Measurements from ENCODE around the gene RWDD3.

RWDD3 gene

GRCh38 chr1:95226781-95227660 lies 7.0 kb upstream of the RWDD3 start:
- no peak for DNase-seq (ENCODE audit: low read depth, low spot score)
- H3K4me3 ChIP-seq (ENCODE audit: low read depth, low read length): no peak overlapping the region
- TF ChIP-seq CTCF (IDR thresholded peaks at IDR 0.05; ENCODE audit: low read depth, low read length): no peak
- in situ Hi-C loops (cut with HindIII; ENCODE audit: low sequenced_read_pairs): no loop called here

- H3K4me3 ChIP-seq (ENCODE audit: low read depth, low read length): no peak overlapping the region
- in situ Hi-C loops (cut with HindIII; ENCODE audit: low sequenced_read_pairs): no loop called here
- TF ChIP-seq CTCF (IDR thresholded peaks at IDR 0.05; ENCODE audit: low read depth, low read length): no peak
- DNase-seq (ENCODE audit: low read depth, low spot score): peak; percentile 45
Observed at GRCh38 chr1:95229037-95229436, 5.0 kb upstream of the RWDD3 start.

- H3K4me3 ChIP-seq (ENCODE audit: low read depth, low read length): no peak overlapping the region
- TF ChIP-seq CTCF (IDR thresholded peaks at IDR 0.05; ENCODE audit: low read depth, low read length): no peak
- DNase-seq (ENCODE audit: low read depth, low spot score): no peak
- in situ Hi-C loops (cut with HindIII; ENCODE audit: low sequenced_read_pairs): no loop called here
Observed at GRCh38 chr1:95229706-95230105, 4.3 kb upstream of the RWDD3 start.

GRCh38 chr1:95230256-95230655 lies 3.8 kb upstream of the RWDD3 start:
- H3K4me3 ChIP-seq (ENCODE audit: low read depth, low read length): no peak overlapping the region
- DNase-seq (ENCODE audit: low read depth, low spot score): no peak
- TF ChIP-seq CTCF (IDR thresholded peaks at IDR 0.05; ENCODE audit: low read depth, low read length): no peak
- in situ Hi-C loops (cut with HindIII; ENCODE audit: low sequenced_read_pairs): no loop called here

GRCh38 chr1:95230768-95231191 lies 3.2 kb upstream of the RWDD3 start:
- in situ Hi-C loops (cut with HindIII; ENCODE audit: low sequenced_read_pairs): no loop called here
- TF ChIP-seq CTCF (IDR thresholded peaks at IDR 0.05; ENCODE audit: low read depth, low read length): no peak

GRCh38 chr1:95232646-95233318 lies 1.2 kb upstream of the RWDD3 start:
- DNase-seq (ENCODE audit: low read depth, low spot score): no peak
- peak overlapping the region; percentile 88 for H3K4me3 ChIP-seq (ENCODE audit: low read depth, low read length)
- no peak for TF ChIP-seq CTCF (IDR thresholded peaks at IDR 0.05; ENCODE audit: low read depth, low read length)
- in situ Hi-C loops (cut with HindIII; ENCODE audit: low sequenced_read_pairs): no loop called here

More at GRCh38 chr1:95230768-95231191, 3.2 kb upstream of the RWDD3 start:
- H3K4me3 ChIP-seq (ENCODE audit: low read depth, low read length): no peak overlapping the region
- DNase-seq (ENCODE audit: low read depth, low spot score): no peak
